K562 (cell line): ENCODE results near the gene GPR3. TPM values are rescaled to one million over a fixed set of nuclear protein-coding genes. Genes with fewer than 3 reads are reported as not detected.

Experiments
- HBP1 ChIP-seq: fragments of 450-650 bp; formaldehyde crosslinking; IDR thresholded peaks from 2 replicates; pipeline ENCODE4 v1.4.0; 2022; ENCODE audit warnings: missing genetic modification characterization
- TFE3 ChIP-seq: fragments of 450-650 bp; formaldehyde crosslinking; IDR thresholded peaks from 2 replicates; pipeline ENCODE4 v1.4.0; 2020; ENCODE audit warnings: mild to moderate bottlenecking, mixed read lengths
- ZNF785 ChIP-seq: fragments of 250-450 bp; sonication (Bioruptor Pico); IDR thresholded peaks from 2 replicates; pipeline ENCODE4 v1.4.0; 2020; ENCODE audit warnings: mild to moderate bottlenecking
- polyA plus RNA-seq, 8 experiments: library from polyadenylated mRNA; depleted of rRNA in 4 of 8; stranded (reverse) in 5 of 8; unstranded in 3 of 8; fragments of >200 nt; fragmentation: Nextera tagmentation in 2 of 8; fragmentation: Illumina TruSeq in 1 of 8; extraction: Ambion mirVana in 2 of 8; extraction: Trizol in 1 of 8; gene quantifications; 2 replicates each; pipeline versions ENCODE4 v1.2.1 to v1.2.3, GENCODE V29; 2011 to 2014; ENCODE audit warnings: inconsistent platforms in 1 of 8, missing spikeins in 1 of 8
- total RNA-seq, 7 experiments: library from RNA; depleted of rRNA in 6 of 7; stranded (reverse); fragments of >200 nt in 6 of 7; fragmentation: Illumina TruSeq in 2 of 7; extraction: Trizol in 2 of 7; gene quantifications; 2 replicates each; pipeline versions ENCODE4 v1.2.1 to v1.2.3, GENCODE V29; 2011 to 2021; ENCODE audit warnings: low replicate concordance in 1 of 7
- TF ChIP-seq, protein P1 (sequence below): fragments of 450-650 bp; IDR thresholded peaks from 2 replicates; pipeline ENCODE4 v1.7.1; 2018; ENCODE audit warnings: mild to moderate bottlenecking, low read depth; ENCODE audit not compliant: partially characterized antibody
- TF ChIP-seq, protein P2 (sequence below), 2 experiments: fragments of 450-650 bp in 1 of 2; sonication (generic) in 1 of 2; formaldehyde crosslinking in 1 of 2; IDR thresholded peaks; 2 replicates each; pipeline versions ENCODE4 v1.7.1 to v1.9.0; 2016 to 2022; ENCODE audit warnings: inconsistent platforms in 1 of 2, mild to moderate bottlenecking in 1 of 2, missing genetic modification reagents in 1 of 2

GPR3 gene
- total and polyA plus RNA-seq, 9 of the 15 experiments (the other 6 are each of a cell fraction or from before 2014, with no cell fraction given): 0.24 to 11.5 (median 3.7) TPM

- TF ChIP-seq, protein P1, sequence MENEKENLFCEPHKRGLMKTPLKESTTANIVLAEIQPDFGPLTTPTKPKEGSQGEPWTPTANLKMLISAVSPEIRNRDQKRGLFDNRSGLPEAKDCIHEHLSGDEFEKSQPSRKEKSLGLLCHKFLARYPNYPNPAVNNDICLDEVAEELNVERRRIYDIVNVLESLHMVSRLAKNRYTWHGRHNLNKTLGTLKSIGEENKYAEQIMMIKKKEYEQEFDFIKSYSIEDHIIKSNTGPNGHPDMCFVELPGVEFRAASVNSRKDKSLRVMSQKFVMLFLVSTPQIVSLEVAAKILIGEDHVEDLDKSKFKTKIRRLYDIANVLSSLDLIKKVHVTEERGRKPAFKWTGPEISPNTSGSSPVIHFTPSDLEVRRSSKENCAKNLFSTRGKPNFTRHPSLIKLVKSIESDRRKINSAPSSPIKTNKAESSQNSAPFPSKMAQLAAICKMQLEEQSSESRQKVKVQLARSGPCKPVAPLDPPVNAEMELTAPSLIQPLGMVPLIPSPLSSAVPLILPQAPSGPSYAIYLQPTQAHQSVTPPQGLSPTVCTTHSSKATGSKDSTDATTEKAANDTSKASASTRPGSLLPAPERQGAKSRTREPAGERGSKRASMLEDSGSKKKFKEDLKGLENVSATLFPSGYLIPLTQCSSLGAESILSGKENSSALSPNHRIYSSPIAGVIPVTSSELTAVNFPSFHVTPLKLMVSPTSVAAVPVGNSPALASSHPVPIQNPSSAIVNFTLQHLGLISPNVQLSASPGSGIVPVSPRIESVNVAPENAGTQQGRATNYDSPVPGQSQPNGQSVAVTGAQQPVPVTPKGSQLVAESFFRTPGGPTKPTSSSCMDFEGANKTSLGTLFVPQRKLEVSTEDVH: no peak
- TF ChIP-seq HBP1 (CRISPR knock-in tag): no peak
- TF ChIP-seq, protein P2, sequence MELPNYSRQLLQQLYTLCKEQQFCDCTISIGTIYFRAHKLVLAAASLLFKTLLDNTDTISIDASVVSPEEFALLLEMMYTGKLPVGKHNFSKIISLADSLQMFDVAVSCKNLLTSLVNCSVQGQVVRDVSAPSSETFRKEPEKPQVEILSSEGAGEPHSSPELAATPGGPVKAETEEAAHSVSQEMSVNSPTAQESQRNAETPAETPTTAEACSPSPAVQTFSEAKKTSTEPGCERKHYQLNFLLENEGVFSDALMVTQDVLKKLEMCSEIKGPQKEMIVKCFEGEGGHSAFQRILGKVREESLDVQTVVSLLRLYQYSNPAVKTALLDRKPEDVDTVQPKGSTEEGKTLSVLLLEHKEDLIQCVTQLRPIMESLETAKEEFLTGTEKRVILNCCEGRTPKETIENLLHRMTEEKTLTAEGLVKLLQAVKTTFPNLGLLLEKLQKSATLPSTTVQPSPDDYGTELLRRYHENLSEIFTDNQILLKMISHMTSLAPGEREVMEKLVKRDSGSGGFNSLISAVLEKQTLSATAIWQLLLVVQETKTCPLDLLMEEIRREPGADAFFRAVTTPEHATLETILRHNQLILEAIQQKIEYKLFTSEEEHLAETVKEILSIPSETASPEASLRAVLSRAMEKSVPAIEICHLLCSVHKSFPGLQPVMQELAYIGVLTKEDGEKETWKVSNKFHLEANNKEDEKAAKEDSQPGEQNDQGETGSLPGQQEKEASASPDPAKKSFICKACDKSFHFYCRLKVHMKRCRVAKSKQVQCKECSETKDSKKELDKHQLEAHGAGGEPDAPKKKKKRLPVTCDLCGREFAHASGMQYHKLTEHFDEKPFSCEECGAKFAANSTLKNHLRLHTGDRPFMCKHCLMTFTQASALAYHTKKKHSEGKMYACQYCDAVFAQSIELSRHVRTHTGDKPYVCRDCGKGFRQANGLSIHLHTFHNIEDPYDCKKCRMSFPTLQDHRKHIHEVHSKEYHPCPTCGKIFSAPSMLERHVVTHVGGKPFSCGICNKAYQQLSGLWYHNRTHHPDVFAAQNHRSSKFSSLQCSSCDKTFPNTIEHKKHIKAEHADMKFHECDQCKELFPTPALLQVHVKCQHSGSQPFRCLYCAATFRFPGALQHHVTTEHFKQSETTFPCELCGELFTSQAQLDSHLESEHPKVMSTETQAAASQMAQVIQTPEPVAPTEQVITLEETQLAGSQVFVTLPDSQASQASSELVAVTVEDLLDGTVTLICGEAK (IDR thresholded peaks at IDR 0.05): no peak
- TF ChIP-seq, protein P2 (CRISPR knock-in tag; IDR thresholded peaks at IDR 0.05): no peak
- TF ChIP-seq ZNF785 (CRISPR knock-in tag): no peak
- no peak for TF ChIP-seq TFE3 (CRISPR knock-in tag)
- TF ChIP-seq, all 486 proteins: peak for 4
Observed at GRCh38 chr1:27427816-27428315, 35.4 kb downstream of the GPR3 start (continued).
